NT2/D1 (cell line): ENCODE measurements around the gene RNH1.

ENCODE experiments used
- YY1 ChIP-seq: IDR thresholded peaks from 2 replicates; pipeline ENCODE4 v1.6.1; 2011; ENCODE audit not compliant: insufficient read length, insufficient read depth
- ZNF274 ChIP-seq: IDR thresholded peaks from 2 replicates; pipeline ENCODE4 v1.6.1; 2011; ENCODE audit warnings: mild to moderate bottlenecking, low read depth, low read length

DNA sequence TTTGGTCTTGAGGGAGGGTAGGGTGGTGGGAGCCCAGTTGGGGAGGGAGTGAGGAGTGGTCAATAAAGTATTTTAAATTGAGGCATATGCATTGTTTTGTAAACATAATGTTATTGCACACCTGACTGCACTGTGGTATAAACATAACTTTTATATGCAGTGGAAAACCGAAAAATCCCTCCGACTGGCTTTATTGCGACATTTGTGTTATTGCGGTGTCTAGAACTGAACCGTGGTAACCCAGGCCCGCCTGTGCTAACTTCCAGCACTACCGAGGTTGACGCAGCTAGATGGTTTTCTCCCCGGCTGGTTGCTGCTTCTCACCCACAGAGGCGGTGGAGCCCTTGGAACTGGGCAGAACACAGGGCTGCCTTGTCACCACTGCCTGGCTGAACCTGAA lies 7.6 kb upstream of the RNH1 start:
- no peak for TF ChIP-seq ZNF274
- TF ChIP-seq YY1: no peak
